ENCODE results near the gene CEP72.

The CEP72 gene

DNA sequence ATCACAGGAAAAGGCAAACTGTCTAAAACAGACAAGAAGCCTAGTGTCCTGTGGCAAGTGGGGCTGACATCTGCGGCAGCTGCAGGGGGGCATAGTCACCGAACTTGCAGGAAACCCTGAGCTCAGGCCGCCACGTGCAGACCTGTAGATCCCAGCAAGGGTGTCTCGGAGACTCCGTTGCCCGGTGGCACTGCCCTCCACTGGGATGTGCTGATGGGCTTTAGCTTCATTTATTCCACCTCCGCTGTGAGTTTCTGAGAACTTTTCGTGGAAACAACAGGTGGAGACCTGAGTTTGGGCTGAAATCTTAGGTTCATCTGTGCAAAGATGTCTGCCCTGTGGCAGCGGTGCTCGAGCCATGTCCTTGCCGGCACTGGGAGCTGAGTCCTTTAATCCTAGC is 22.1 kb downstream of the CEP72 start:
- no peak for DNase-seq (ENCODE audit: extremely low read depth in 1 of 2, low read depth in 1 of 2)

DNA sequence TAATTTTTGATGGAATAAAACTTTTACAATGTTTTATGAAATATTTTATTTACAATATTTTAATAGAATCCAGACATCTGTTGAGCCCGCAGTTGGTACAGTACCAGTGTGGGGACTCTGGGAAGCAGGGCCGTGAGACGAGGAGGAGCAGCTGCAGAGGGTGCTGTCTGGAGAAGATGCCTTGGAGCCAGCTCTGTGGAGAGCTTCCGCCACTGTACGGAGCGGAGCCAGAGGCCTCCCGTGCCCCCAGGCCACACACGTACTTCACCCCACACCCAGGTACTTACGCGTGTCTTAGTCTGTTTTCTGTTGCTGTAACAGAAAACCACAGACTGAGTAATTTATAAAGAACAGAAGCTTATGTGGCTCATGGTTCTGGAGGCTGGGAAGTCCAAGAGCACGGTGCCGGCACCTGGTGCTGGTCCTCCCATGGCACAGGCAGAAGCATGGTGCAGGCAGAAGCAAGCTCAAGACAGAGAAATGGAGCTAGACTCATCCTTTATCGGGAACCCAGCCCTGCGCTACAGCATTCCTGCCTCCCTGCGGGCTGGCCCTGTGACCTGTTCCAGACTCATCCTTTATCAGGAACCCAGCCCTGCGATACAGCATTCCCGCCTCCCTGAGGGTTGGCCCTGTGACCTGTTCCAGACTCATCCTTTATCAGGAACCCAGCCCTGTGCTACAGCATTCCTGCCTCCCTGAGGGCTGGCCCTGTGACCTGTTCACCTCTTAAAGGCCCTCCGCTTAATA is 23.3 kb downstream of the CEP72 start:
- no peak for DNase-seq (ENCODE audit: extremely low read depth in 1 of 2, low read depth in 1 of 2)

DNA sequence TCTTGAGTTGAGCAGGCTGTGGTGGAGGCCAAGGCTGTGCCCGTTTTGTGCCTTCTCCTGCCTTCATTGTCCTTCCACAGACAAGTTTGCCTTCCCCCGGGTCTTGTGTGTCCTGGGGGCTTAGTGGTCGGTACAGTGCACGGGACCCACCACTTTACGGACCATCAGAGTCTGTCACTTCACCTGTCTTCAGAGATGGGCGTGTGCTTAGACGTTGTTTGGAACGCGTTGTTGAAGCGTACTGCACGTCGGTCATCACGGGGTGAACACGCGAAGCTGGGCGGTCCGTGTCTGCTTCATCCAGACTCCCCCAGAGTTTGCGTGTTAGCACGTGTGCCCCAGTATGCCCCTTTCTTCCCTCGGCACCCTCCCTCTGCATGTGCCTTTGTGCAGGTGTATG is 24.8 kb downstream of the CEP72 start:
- no peak for DNase-seq (ENCODE audit: extremely low read depth in 1 of 2, low read depth in 1 of 2)

DNA sequence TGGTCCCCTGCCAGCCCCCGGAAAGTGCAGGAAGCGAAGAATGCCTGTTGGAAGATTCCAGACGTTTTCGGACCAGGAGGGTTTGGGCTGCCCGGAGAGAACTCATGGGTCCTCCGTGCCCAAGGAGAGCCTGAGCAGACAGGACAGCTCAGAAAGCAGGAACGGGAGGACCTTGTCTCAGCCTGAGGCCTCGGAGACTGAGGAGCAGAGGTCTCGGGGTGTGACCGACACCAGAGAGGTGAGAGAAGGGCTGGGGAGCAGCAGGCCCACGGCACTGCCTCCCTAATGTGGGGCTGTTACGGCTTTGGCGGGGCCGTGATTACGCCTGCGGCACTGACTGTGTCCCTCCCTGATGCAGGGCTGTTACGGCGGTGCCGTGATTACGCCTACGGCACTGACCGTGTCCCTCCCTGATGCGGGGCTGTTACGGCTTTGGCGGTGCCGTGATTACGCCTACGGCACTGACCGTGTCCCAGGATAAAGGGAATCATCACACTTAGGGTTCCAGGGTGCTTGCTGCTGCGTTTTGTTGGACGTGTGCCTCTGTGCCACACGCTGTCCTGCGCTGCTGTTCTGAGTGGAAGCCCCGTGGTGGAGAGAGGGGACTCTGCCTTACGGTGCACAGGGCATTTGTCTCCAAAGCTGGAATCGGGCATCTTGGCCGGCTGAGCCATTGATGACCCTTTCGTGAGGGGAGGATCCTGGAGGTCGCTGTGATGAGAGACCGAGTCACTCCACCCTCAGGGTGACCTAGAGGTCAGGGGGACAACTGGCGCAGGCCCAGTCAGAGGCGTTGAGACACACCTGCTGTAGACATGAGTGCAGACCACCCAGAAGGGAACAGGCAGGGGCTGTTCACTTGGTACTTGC is 25.7 kb downstream of the CEP72 start:
- no peak for DNase-seq (ENCODE audit: extremely low read depth in 1 of 2, low read depth in 1 of 2)

DNA sequence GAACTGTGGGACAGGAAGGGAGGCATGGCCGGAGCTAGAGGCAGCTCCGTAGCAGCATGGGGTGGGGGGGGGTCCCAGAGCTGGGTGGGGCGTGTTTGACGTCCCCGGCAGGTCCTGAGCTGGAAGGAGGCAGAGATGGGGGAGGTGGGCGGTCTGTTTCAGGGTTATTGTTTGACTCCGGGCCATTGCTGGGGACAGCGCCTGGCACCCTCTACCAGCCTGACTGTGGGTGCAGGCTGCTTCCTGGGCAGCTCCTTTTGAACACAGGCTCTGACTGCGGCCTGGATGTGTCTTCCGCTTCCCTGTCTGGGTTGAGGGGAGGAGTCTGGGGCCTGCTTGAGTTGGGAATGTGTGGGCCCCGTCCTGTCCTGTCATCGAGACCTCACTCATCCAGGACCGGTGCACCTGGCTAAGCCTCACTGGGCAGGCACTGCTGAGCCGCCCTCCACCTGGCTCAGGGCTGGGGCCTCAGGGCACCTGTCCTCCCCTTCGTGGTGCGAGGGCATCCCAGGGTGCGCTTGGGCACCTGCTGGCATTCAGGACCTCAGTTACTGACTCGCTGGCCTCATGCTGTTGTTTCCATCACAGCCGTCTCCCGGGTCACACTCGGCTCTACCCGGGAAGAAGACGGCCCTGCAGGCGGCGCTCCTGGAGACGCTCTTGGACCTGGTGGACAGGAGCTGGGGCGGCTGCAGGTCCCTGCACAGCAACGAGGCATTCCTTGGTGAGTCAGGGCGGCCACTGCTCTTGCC is 26.5 kb downstream of the CEP72 start:
- no peak for DNase-seq (ENCODE audit: extremely low read depth in 1 of 2, low read depth in 1 of 2)

DNA sequence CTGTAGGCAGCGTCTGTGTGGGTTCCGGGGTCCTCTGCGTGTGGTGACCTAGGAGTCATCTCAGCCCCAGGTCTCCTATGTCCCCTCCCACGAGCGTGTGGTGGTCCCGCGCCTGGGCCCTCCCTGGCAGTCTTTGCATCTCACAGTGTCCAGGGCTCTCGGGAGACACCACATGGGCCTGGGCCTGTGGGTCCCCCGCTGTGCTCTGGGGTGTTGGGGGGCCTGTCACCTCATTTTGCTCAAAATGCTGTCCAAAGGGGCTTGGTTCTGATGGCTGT is 27.1 kb downstream of the CEP72 start:
- DNase-seq (ENCODE audit: extremely low read depth in 1 of 2, low read depth in 1 of 2) = no peak

DNA sequence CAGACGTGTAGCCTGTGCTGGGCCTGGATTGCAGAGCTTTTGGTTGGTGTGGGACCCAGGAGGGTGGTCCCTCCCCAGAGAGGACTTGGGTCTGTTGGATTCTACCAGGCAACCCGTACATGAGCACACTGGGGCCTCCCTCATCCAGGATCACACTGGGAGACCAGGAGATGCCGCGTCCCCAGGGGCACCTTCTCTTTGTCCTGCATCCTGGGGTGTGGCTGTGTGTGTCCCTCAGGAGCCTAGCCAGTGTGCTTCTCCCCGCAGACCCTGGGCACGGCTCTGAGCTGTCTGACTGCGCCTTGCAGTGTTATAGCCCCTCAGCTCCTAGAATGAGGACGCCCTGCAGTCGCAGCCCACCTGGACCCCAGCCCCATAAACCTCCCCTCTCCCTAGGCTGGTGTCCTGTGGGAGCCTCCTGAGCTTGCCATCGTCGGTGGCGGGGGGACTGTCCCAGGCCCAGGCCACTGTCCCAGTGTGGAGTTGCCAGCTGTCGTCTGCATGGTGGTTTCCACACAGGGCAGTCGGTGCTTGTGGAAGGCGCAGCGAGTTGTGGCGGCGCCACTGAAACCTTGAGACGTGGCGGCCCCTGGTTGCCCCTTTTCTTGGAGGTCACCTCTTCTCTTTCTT is 27.6 kb downstream of the CEP72 start:
- DNase-seq (ENCODE audit: extremely low read depth in 1 of 2, low read depth in 1 of 2) = no peak

DNA sequence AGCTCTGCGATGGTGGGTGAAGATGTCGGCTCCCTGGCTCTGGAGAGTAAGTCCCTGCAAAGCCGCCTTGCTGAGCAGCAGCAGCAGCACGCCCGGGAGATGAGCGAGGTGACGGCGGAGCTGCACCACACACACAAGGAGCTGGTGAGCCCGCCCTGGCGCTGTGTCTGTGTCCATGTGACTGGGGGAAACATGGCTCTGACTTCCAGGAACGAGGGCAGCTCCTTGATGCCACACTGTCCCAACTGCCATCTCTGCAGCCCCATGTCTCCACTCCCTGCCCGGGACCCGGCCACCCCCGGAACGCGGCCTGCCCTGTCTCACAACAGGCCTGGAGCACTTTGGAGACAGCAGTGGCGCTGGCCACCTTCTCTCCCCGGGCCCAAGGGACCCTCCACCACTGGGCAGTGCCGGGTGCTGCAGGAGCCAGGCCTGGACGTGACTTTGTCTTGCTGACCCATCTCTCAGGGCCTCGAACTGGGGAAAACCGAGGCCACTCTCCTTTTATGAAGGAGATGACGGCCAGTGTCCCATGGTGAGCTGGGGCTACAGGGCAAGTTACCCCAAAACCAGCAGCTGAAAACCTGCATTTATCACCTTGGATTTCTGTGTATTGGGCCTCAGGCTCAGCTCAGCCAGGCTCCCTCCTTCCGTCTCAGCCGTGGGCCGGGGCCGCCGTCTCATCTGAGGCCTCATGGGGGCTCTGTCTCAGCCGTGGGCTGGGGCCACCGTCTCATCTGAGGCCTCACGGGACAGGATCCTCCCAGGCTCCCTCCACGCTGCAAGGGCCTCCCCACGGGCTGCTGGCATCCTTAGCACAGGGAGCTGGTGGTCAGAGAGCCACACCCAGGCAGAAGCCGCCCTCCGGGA is 28.6 kb downstream of the CEP72 start:
- DNase-seq (ENCODE audit: extremely low read depth in 1 of 2, low read depth in 1 of 2) = no peak

DNA sequence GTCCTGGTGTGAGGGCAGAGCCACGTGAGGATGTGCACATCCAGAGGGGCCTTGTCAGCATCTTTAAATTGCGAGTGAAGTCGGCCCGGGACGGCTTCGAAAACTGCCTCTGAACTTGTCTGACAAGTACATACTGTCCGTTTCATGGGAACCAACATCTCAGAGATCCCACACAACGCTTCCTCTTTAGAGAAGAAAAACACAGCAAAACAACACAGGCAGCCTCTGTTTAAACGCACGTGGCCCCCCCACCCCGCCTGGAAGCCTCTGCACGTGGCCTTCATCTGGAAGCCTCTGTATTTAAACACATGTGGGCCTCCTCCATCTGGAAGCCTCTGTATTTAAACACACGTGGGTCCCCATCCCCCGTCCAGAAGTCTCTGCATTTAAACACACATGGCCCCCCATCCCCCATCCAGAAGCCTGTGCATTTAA is 29.2 kb downstream of the CEP72 start:
- DNase-seq (ENCODE audit: extremely low read depth in 1 of 2, low read depth in 1 of 2) = no peak

DNA sequence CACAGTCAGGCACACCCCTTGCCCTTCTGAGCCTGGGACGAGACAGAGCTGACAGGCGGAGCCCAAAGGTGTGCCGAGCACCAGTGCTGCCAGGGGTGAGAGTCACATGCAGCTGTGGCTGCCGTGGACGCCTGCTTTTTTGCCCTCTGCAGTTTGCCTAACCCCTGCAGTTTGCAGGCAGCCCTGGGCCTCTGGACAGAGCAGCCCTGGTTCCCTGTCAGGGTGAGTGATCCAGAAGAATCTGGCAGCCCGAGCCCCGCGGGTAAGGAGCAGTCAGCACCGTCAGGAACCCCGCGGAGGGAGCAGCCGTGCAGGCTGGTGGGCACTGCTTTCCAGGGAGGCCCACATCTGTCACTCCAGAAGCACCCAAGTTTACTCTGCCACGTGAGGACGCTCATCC is 30.3 kb downstream of the CEP72 start:
- DNase-seq (ENCODE audit: extremely low read depth in 1 of 2, low read depth in 1 of 2) = no peak

DNA sequence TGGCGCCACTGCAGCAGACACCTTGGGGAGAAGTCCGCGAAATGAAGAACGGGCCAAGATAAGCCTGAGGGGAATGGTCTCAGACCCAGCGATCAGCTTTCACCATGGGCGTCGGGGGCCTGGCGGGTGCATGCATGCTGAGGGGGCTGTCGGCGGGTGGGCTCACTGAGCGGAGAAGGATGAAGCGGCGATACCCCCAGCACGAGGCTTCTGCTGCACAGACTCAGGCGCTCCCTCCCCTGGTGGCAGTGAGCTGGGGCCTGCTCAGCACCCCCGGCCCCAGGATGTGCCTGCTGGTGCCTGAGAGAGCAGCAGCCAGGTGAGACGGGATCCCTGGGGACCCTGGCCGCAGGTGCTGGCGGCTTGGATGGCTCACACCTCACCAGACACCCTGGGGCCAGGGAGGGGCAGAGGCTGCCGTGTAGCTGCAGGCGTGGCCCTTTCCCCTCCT is 31.2 kb downstream of the CEP72 start:
- DNase-seq (ENCODE audit: extremely low read depth in 1 of 2, low read depth in 1 of 2) = no peak

DNA sequence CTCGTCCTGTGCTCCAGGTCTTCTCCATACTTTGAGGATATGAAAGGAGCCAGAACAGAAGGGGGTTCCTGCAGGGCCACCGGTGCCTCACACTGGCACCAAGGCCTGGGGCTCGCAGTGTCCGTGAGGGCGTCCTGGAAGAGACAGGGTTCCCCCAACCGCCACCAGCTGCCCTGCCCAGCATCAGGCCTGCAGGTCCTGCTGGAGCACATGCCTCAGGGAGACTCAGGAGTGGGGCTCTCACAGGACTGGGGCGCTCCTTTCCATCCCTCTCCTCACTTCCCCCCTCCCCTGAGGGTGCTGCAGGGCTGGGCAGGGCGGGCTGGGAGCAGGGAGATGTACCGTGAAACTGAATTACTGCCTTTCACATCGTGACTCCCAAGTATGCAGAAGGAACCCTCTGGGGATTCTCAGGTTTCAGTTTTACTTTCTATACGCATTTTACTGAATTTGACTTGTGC is 31.7 kb downstream of the CEP72 start:
- no peak for DNase-seq (ENCODE audit: extremely low read depth in 1 of 2, low read depth in 1 of 2)

DNA sequence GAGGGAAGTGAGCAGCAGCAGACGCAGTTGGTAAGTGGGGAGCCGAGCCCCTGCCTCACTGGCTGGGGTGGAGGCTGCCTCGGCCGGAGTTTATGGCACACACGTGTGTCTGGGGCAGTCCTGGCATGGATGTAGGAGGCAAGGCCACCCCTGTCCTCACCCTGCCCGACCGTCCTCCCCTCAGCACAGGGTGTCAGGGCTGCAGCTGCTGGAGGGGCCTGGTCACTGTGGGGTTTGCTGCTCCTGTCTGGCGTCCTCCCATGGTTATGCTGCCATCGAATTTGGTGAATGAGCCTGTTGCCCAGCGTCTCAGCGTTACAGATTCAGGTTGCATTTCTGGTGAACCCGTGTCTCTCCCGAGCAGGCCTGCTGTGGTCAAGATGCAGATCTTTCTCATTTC is 32.4 kb downstream of the CEP72 start:
- DNase-seq (ENCODE audit: extremely low read depth in 1 of 2, low read depth in 1 of 2) = no peak

DNA sequence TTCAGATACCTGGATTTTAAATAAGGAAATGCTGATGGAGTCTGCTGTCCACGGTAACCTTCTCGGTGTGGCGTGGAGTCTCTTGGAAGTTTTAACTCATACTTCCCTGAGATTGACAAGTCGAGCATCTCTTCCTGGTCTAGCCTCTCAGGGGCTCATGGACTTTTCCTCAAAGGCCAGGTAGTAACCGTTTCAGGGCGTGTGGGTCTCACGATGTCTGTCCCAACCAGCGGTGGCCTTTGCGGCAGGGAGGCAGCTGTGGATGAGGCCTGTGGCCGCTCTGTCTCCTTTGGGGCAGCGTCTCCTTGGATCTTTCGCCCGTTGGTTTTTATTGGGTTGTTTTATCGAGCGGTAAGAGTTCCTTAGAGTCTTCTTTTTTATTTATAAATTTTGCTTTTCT is 32.8 kb downstream of the CEP72 start:
- no peak for DNase-seq (ENCODE audit: extremely low read depth in 1 of 2, low read depth in 1 of 2)

DNA sequence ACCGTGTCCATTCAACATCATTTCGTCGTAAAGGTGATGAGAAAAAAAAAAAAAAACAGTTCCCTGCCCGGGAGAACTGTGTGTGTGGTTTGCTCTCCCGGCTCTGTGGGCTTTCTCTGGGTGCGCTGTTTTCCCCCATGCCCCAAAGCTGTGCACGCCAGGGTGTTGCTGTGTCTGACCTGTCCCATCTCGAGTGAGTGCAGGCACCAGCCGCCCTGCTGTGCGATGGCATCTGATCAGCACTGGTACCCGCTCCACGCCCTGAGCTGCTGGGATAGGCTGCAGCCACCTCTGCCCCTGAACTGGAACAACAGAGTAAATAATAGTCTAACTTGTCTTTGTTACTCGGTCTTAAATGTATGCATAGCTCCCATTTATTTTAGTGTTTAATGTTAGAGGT is 33.3 kb downstream of the CEP72 start:
- DNase-seq (ENCODE audit: extremely low read depth in 1 of 2, low read depth in 1 of 2) = no peak

DNA sequence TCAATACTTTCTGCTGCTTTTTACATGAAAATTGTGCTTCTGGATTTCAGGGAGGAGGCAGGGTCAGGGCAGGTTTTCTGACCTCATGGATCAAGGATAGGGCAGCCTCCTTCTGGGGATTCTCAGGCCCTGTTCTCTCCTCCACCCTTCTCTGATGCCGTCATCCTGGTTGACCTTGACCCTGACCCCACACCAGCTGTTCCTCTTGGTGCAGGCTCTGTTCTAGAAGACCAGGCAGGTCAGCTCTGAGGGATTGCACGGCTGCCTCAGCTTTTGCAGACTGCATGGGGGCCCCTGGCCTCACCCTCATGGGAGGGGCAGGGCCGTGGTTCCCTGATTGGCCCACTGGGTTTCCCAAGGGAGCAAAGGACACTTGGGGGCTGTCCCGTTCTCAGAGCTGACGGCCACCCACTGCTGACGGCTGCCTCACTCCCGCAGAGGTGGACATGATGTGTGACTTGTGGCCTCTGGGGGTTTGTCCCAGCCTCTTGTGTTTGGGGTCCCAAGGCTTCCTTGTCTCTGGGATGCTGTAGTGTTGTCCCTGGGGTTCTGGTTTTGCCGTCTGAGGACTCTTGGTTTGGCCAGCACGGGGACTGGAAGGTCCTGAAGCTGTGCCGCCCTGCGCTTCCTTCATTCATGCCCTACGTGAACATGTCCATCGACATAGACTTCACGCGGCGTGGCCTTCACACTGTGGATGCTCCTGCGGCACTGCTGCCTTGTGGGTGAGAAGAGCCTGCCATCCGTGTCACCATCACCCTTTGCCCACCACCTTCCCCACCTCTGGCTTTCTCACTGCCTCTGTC is 34.5 kb downstream of the CEP72 start:
- DNase-seq (ENCODE audit: extremely low read depth in 1 of 2, low read depth in 1 of 2) = no peak

DNA sequence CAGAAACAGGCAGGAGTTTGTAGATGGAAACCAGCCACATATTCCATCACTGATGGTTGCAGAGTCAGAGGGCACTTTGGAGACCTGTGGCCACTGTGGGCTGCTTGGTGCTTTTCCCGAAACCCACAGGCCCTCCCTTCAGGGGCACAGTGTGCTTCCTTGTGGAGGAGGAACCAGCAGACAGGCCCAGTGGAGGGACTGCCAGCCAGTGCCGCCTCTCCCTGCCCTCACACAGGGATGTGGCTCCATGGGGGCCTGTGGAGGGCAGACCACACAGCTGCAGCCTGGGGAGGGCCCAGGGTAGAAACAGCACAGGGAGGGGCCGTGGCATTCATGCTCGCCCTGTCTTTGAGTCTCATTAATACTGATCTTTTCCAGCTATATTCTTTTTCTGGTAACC is 35.2 kb downstream of the CEP72 start:
- DNase-seq (ENCODE audit: extremely low read depth in 1 of 2, low read depth in 1 of 2) = no peak

DNA sequence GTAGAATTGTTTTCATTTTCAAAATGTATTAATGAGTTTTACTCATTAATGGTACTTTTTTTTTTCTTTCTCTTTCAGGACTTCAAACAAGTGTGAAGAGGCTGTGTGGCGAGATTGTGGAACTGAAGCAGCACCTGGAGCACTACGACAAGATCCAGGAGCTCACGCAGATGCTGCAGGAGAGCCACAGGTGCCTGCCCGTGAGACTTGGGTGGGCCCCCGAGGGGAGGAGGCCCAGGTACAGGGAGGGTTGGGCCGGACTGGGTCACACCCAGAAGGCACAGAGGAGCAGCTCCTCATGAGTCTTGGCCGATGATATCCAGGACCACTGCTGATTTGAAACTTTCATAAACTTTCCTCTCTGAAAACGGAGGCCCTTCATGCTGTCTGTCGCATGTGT is 35.6 kb downstream of the CEP72 start:
- DNase-seq (ENCODE audit: extremely low read depth in 1 of 2, low read depth in 1 of 2) = no peak

DNA sequence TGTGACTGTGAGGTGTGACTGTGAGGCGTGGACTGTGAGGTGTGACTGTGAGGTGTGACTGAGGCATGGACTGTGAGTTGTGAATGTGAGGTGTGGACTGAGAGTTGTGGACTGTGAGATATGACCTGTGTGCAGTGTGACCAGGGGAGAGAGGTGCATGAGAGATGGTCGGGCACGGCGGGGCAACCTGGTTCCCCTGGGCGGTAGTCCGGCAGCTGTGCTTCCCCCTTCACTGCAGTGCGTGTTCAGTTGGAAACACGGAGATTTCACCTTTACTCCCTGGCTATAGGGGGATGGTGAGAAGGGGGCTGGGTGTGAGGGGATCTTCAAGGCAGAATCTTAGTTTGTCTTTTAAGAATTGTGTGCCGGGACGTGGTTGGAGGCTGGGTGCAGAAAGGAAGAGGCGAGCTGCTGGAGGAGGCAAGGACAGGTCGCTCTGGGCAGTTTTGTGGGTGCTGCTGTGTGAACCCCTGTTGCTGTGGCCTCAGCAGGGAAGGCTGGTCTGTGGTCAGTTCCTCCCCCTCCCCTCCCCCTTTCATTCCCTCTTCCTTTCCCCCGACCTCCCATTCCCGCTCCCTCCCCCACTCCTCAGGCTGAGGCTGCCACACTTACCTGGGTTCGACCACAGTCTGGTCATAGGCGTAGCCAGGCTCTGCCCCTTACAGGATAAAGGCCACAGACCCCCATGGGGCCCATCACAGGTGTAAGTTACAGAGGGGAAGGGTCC is 39.3 kb downstream of the CEP72 start:
- no peak for DNase-seq (ENCODE audit: extremely low read depth in 1 of 2, low read depth in 1 of 2)

All from activated CD8-positive, alpha-beta memory T cell treated with anti-CD3 and anti-CD28 coated beads for 1 hour (primary cell).